ENCODE results near the gene CYGB.

CYGB gene

DNA sequence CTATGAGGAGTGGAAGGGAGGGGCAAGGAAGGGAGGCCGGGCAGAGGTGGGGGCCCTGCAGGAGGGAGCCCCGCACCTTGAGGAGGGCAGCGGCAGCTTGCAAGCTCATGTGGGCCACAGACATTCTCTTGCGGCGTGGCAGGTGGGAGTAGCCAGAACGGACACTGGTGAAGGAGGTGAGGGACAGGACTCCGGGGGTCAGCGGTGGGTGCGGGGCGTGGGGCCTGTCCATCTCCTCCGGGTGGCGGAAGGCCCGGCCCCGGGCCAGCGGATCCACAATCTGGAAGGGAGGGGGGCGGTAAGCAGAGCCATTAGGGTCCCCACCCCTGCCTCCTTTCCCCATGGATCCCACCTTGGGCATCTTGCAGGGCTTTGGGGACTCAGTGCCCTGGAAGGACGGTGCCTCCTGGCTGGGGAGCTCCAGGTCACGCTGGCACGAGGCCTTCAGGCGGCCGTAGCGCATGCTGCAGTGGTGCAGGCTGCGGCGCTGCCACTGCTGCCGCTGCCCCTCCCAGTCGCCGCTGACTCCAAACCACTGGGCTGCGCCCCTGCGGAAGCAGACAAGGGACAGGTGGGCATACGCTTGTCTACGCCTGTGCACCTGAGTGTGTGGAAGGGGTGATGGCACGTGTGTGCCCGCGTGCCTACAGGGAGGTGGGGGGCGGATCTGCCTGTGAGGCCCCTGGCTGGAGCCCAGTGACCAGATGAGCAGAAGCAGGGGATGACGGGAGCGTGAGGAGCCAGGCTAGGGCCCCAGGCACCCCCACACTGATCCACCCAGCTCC lies 58.6 kb downstream of the CYGB start:
- no peak for DNase-seq (ENCODE audit: low spot score)

DNA sequence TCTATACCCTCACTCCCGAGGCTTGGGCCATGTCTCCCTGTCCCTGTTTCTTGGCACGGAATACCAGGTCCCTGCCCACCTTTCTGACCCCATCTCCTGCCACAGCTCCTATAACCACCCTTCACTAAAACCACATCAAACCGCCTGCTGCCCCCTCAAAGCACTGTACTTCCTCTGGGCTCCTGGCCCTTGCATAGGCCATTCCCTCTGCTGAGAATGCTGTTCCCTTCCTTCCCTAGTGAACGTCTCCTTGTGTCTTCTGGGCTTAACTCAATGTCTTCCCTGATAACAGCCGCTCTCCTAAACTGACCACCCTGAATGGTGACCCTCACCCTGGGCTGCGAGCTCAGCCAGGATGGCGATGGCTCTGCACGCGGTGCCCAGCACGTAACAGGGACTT lies 59.4 kb downstream of the CYGB start:
- no peak for DNase-seq (ENCODE audit: low spot score)

DNA sequence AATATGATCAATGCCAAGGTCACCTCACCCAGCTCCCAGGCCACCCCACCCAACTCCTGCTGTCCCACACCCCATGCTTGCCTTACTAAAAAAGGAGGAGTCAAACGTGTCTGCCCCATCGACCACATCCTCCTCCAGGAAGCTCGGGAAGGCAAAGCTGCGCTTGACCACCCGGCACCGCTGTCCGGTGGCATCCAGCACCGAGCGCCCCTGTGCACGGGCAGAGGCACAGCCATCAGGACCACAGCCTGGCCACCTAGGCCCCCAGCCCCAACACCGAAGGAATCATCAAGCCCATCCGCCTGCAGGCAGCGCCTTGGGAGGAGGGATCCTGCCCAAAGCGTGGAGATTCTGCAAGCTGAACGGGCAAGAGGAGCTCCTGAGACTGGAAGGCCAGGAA lies 59.9 kb downstream of the CYGB start:
- DNase-seq (ENCODE audit: low spot score), result no peak

Data from hematopoietic multipotent progenitor cell treated with erythropoietin and hydrocortisone succinate and interleukin-3 and kit ligand, for 17 days (in vitro differentiated cells).